ENCODE data around the gene DHX9. TPM values are rescaled to one million over a fixed set of nuclear protein-coding genes. Genes with fewer than 3 reads are reported as not detected.

Gene DHX9
- total and polyA plus RNA-seq, 2 of the 13 experiments (the other 11 are each of a cell fraction or from before 2014, with no cell fraction given), result 84.8 to 211 TPM

- TF ChIP-seq SPEN (CRISPR knock-in tag; IDR thresholded peaks at IDR 0.05; ENCODE audit: low read depth), result peak; percentile 77
- TF ChIP-seq ZNF580 (CRISPR knock-in tag; IDR thresholded peaks at IDR 0.05; ENCODE audit: borderline replicate concordance, low read depth), result no peak
- no peak; the same call in 1 of the 2 replicates for TF ChIP-seq RFX1 (IDR thresholded peaks at IDR 0.05)
- TF ChIP-seq ZNF75D (CRISPR knock-in tag; IDR thresholded peaks at IDR 0.05; ENCODE audit: borderline replicate concordance), result no peak
- no peak for TF ChIP-seq ZNF335 (CRISPR knock-in tag; IDR thresholded peaks at IDR 0.05)
- peak; percentile 40; the same call in 1 of the 2 replicates for TF ChIP-seq MED1 (CRISPR knock-in tag; IDR thresholded peaks at IDR 0.05)
- no peak for TF ChIP-seq FOXJ3 (CRISPR knock-in tag; IDR thresholded peaks at IDR 0.05; ENCODE audit: borderline replicate concordance)
- TF ChIP-seq PRDM10 (CRISPR knock-in tag; IDR thresholded peaks at IDR 0.05; ENCODE audit: low read depth), result 0 out of 2 replicates have a peak, but pooled peaks have one; percentile 4
- peak; percentile 81; the same call in 1 of the 2 replicates for TF ChIP-seq DMTF1 (CRISPR knock-in tag; IDR thresholded peaks at IDR 0.05)
- TF ChIP-seq DMAP1 (CRISPR knock-in tag; IDR thresholded peaks at IDR 0.05), result peak; percentile 88; the same call in 1 of the 2 replicates
- no peak for TF ChIP-seq ELK4 (CRISPR knock-in tag; IDR thresholded peaks at IDR 0.05; ENCODE audit: borderline replicate concordance)
- peak; percentile 35 for TF ChIP-seq TEAD3 (CRISPR knock-in tag; optimal IDR thresholded peaks at IDR 0.05; ENCODE audit: borderline replicate concordance)
- TF ChIP-seq HNRNPK (IDR thresholded peaks at IDR 0.05; ENCODE audit: low read depth, low read length, poor library complexity, severe bottlenecking), result peak; percentile 43
- no peak for TF ChIP-seq HNF1A (IDR thresholded peaks at IDR 0.05; ENCODE audit: low read depth)
- TF ChIP-seq HNF1A (CRISPR knock-in tag; IDR thresholded peaks at IDR 0.05; ENCODE audit: borderline replicate concordance), result no peak
Observed at GRCh38 chr1:182839209-182840066, at the start of gene DHX9 (continued).
